Measurements from ENCODE around the gene NPAS3.
A peak's percentile ranks its signal among the peaks of the same experiment; 100 is the strongest.

The NPAS3 gene

GRCh38 chr14:32932302-32932913, 6.3 kb upstream of the NPAS3 start:
- H3K4me3 ChIP-seq (ENCODE audit: control insufficient read depth, low read depth, low read length), result no peak overlapping the region
- no peak for TF ChIP-seq CTCF (conservative IDR thresholded peaks at IDR 0.05; ENCODE audit: control insufficient read depth, insufficient read depth, low read depth, low read length)
- DNase-seq (ENCODE audit: low read depth), result no peak

- H3K4me3 ChIP-seq (ENCODE audit: control insufficient read depth, low read depth, low read length), result peak overlapping the region; percentile 7
- TF ChIP-seq CTCF (conservative IDR thresholded peaks at IDR 0.05; ENCODE audit: control insufficient read depth, insufficient read depth, low read depth, low read length), result no peak
- DNase-seq (ENCODE audit: low read depth), result no peak
Observed at GRCh38 chr14:32932914-32933628, 5.6 kb upstream of the NPAS3 start.

- peak; percentile 35 for TF ChIP-seq CTCF (conservative IDR thresholded peaks at IDR 0.05; ENCODE audit: control insufficient read depth, insufficient read depth, low read depth, low read length)
- DNase-seq (ENCODE audit: low read depth), result peak; percentile 42
- peak overlapping the region; percentile 42 for H3K4me3 ChIP-seq (ENCODE audit: control insufficient read depth, low read depth, low read length)
Observed at GRCh38 chr14:32933629-32934072, 5.0 kb upstream of the NPAS3 start.

- DNase-seq (ENCODE audit: low read depth), result peak; percentile 22
- H3K4me3 ChIP-seq (ENCODE audit: control insufficient read depth, low read depth, low read length), result peak overlapping the region; percentile 42
- no peak for TF ChIP-seq CTCF (conservative IDR thresholded peaks at IDR 0.05; ENCODE audit: control insufficient read depth, insufficient read depth, low read depth, low read length)
Observed at GRCh38 chr14:32934073-32934880, 4.4 kb upstream of the NPAS3 start.

- DNase-seq (ENCODE audit: low read depth), result no peak
- H3K4me3 ChIP-seq (ENCODE audit: control insufficient read depth, low read depth, low read length), result peak overlapping the region; percentile 31
- TF ChIP-seq CTCF (conservative IDR thresholded peaks at IDR 0.05; ENCODE audit: control insufficient read depth, insufficient read depth, low read depth, low read length), result no peak
Observed at GRCh38 chr14:32934881-32935633, 3.6 kb upstream of the NPAS3 start.

Measured in fibroblast of mammary gland (primary cell).